Panc1 (cell line): ENCODE results near the gene FAM240A.

Experiments used
- POLR2AphosphoS5 ChIP-seq: IDR thresholded peaks from 2 replicates; pipeline ENCODE4 v1.6.1; 2012; ENCODE audit warnings: mild to moderate bottlenecking, low read depth, low read length, moderate library complexity
- SIN3A ChIP-seq: IDR thresholded peaks from 2 replicates; pipeline ENCODE4 v1.6.1; 2012; ENCODE audit warnings: low read depth, mild to moderate bottlenecking, low read length, moderate library complexity, borderline replicate concordance; ENCODE audit not compliant: insufficient read depth
- TF ChIP-seq, protein P1 (sequence below): fragments of 450-650 bp; IDR thresholded peaks from 2 replicates; pipeline ENCODE4 v1.5.1; 2017; ENCODE audit warnings: mild to moderate bottlenecking
- TF ChIP-seq, protein P2 (sequence below), 2 experiments: IDR thresholded peaks; 2 replicates each; pipeline ENCODE4 v1.6.1; 2011 to 2012; ENCODE audit warnings: low read depth in 2 of 2, control low read depth in 1 of 2, low read length in 1 of 2, mild to moderate bottlenecking in 1 of 2, moderate library complexity in 1 of 2; ENCODE audit not compliant: insufficient read depth in 1 of 2

- TF ChIP-seq SIN3A = no peak
- TF ChIP-seq, protein P1, sequence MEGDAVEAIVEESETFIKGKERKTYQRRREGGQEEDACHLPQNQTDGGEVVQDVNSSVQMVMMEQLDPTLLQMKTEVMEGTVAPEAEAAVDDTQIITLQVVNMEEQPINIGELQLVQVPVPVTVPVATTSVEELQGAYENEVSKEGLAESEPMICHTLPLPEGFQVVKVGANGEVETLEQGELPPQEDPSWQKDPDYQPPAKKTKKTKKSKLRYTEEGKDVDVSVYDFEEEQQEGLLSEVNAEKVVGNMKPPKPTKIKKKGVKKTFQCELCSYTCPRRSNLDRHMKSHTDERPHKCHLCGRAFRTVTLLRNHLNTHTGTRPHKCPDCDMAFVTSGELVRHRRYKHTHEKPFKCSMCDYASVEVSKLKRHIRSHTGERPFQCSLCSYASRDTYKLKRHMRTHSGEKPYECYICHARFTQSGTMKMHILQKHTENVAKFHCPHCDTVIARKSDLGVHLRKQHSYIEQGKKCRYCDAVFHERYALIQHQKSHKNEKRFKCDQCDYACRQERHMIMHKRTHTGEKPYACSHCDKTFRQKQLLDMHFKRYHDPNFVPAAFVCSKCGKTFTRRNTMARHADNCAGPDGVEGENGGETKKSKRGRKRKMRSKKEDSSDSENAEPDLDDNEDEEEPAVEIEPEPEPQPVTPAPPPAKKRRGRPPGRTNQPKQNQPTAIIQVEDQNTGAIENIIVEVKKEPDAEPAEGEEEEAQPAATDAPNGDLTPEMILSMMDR = no peak
- no peak for TF ChIP-seq POLR2AphosphoS5
- TF ChIP-seq, protein P2, sequence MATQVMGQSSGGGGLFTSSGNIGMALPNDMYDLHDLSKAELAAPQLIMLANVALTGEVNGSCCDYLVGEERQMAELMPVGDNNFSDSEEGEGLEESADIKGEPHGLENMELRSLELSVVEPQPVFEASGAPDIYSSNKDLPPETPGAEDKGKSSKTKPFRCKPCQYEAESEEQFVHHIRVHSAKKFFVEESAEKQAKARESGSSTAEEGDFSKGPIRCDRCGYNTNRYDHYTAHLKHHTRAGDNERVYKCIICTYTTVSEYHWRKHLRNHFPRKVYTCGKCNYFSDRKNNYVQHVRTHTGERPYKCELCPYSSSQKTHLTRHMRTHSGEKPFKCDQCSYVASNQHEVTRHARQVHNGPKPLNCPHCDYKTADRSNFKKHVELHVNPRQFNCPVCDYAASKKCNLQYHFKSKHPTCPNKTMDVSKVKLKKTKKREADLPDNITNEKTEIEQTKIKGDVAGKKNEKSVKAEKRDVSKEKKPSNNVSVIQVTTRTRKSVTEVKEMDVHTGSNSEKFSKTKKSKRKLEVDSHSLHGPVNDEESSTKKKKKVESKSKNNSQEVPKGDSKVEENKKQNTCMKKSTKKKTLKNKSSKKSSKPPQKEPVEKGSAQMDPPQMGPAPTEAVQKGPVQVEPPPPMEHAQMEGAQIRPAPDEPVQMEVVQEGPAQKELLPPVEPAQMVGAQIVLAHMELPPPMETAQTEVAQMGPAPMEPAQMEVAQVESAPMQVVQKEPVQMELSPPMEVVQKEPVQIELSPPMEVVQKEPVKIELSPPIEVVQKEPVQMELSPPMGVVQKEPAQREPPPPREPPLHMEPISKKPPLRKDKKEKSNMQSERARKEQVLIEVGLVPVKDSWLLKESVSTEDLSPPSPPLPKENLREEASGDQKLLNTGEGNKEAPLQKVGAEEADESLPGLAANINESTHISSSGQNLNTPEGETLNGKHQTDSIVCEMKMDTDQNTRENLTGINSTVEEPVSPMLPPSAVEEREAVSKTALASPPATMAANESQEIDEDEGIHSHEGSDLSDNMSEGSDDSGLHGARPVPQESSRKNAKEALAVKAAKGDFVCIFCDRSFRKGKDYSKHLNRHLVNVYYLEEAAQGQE (IDR thresholded peaks at IDR 0.05; ENCODE audit: insufficient read depth in 1 of 2, low read depth in 2 of 2, low read length in 1 of 2) = no peak
Measured at GRCh38 chr3:46573701-46574100, 38.6 kb upstream of the FAM240A start.
